Measurements from ENCODE around the gene MEF2D. TPM values are rescaled to one million over a fixed set of nuclear protein-coding genes. Genes with fewer than 3 reads are reported as not detected.
A peak's percentile ranks its signal among the peaks of the same experiment; 100 is the strongest.

Gene MEF2D
- total and polyA plus RNA-seq, 7 experiments from 2014 or later, result 4.5 to 190 (median 61.6) TPM

DNA sequence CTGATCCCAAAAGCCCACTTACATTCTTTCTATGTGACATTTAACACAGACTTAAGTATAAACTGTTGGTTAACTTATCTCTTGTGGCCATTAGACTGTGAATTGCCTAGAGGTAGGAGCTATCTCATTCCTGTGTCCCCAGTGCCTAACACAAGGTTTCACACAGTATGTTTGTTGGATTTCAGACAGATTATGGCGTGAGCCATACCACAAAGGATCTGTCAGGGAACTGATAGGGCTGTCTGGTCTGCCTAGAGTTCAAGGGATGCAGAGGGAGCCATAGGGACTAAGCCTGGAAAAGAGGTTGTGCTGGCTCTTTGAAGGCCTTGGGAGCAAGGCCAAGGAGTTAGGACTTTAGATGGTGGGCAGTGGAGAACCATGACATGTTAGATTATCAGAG, 40.0 kb downstream of the MEF2D start:
- intact Hi-C loops (cut with micrococcal nuclease), result no loop called here
- no peaks in the 10 kb centered on the region for H3K9me3 ChIP-seq (ENCODE audit: control insufficient read depth in 2 of 3, low read length in 3 of 3)
- no peaks in the 10 kb centered on the region for H3K27me3 ChIP-seq (ENCODE audit: control insufficient read depth in 2 of 2, insufficient read depth in 2 of 2, low read length in 2 of 2)
- no peak overlapping the region for H3K4me3 Mint-ChIP-seq
- peaks cover 4 to 6% of the 10 kb centered on the region in 2 donors for H3K4me1 ChIP-seq (ENCODE audit: control insufficient read depth in 2 of 2, insufficient read depth in 2 of 2, low read length in 2 of 2)
- no peak overlapping the region for H3K4me3 ChIP-seq (ENCODE audit: low read length)
- peak overlapping the region in 8 of 9 donors; percentile 16 to 76 (median 41) for H3K27ac Mint-ChIP-seq
- H3K4me1 Mint-ChIP-seq, result peaks cover 12 to 40% (median 26%) of the 10 kb centered on the region in 7 donors
- no peak for DNase-seq
- H3K27ac ChIP-seq (ENCODE audit: low read depth, low read length), result no peak overlapping the region
- H3K9me3 Mint-ChIP-seq, result peaks cover 0 to 2% (median 0%) of the 10 kb centered on the region in 11 donors
- ChIA-PET CTCF (interaction anchor here (0.6 to 1.1 kb wide), 3 partner anchors 15 to 117 kb away, joined by 3 to 7 read pairs (median 3); no protein-coding TSS in a partner anchor), POLR2A (interaction anchor here (0.8 to 6.7 kb wide), 5 partner anchors 10 to 41 kb away, joined by 3 to 125 read pairs (median 3); partner anchors contain the start of gene MEF2D)
- peaks cover 0 to 4% (median 0%) of the 10 kb centered on the region in 5 donors for H3K27me3 Mint-ChIP-seq
- peaks cover 0 to 17% (median 0%) of the 10 kb centered on the region in 3 experiments for H3K36me3 ChIP-seq (ENCODE audit: control insufficient read depth in 2 of 3, insufficient read depth in 3 of 3, low read length in 3 of 3)
- no peak for ATAC-seq
- peaks cover 0 to 21% (median 2%) of the 10 kb centered on the region in 5 donors for H3K36me3 Mint-ChIP-seq

DNA sequence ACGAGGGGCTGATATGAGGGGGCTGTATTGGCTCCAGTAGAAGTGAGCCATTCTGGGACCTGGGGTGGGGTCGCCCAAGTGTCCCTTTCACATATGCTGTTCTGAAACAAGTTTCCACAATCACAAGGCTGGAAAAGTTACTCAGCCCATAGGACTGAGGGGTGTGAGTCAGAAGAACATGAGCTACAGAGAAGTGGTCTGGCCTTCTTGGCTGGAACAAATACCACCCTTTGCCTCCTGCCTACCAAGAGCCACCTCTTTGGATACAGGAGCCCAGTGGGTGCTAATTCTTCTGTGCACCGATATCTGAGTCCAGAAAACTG, 42.4 kb downstream of the MEF2D start:
- peaks cover 0 to 9% (median 0%) of the 10 kb centered on the region in 5 donors for H3K36me3 Mint-ChIP-seq
- ChIA-PET POLR2A (interaction anchor here (0.8 to 6.7 kb wide), 11 partner anchors 8 to 514 kb away, joined by 3 to 125 read pairs (median 5); partner anchors contain the start of genes GPATCH4, MEF2D, MRPL24 and NAXE), CTCF (interaction anchor here (0.6 to 1.6 kb wide), 6 partner anchors 23 to 133 kb away, joined by 3 to 7 read pairs (median 4); partner anchors contain the start of genes MEF2D and NAXE)
- Histone ChIP-seq H3K4me3 (ENCODE audit: low read length) (no peak overlapping the region), H3K27ac (ENCODE audit: low read depth, low read length) (peak overlapping the region; percentile 97), H3K36me3 (ENCODE audit: control insufficient read depth in 2 of 3, insufficient read depth in 3 of 3, low read length in 3 of 3) (peaks cover 0 to 5% (median 0%) of the 10 kb centered on the region in 3 experiments), H3K9me3 (ENCODE audit: control insufficient read depth in 2 of 3, low read length in 3 of 3) (no peaks in the 10 kb centered on the region), H3K4me1 (ENCODE audit: control insufficient read depth in 2 of 2, insufficient read depth in 2 of 2, low read length in 2 of 2) (peaks cover 4 to 6% of the 10 kb centered on the region in 2 donors), H3K27me3 (ENCODE audit: control insufficient read depth in 2 of 2, insufficient read depth in 2 of 2, low read length in 2 of 2) (no peaks in the 10 kb centered on the region)
- H3K4me3 Mint-ChIP-seq, result peak overlapping the region in 2 of 10 donors; percentile 36 to 41
- H3K9me3 Mint-ChIP-seq, result peaks cover 0 to 2% (median 0%) of the 10 kb centered on the region in 11 donors
- intact Hi-C loops (cut with micrococcal nuclease), result loop anchor here in 1 of 2 donors (10.0 kb wide), 1 partner anchor 603 kb away; the partner anchor contains the start of genes GON4L and SYT11
- H3K27me3 Mint-ChIP-seq, result peaks cover 0 to 9% (median 0%) of the 10 kb centered on the region in 5 donors
- peaks cover 4 to 23% (median 11%) of the 10 kb centered on the region in 7 donors for H3K4me1 Mint-ChIP-seq
- H3K27ac Mint-ChIP-seq, result peak overlapping the region in 7 of 9 donors; percentile 99 to 100 (median 99)
- no peak for DNase-seq
- ATAC-seq, result no peak

DNA sequence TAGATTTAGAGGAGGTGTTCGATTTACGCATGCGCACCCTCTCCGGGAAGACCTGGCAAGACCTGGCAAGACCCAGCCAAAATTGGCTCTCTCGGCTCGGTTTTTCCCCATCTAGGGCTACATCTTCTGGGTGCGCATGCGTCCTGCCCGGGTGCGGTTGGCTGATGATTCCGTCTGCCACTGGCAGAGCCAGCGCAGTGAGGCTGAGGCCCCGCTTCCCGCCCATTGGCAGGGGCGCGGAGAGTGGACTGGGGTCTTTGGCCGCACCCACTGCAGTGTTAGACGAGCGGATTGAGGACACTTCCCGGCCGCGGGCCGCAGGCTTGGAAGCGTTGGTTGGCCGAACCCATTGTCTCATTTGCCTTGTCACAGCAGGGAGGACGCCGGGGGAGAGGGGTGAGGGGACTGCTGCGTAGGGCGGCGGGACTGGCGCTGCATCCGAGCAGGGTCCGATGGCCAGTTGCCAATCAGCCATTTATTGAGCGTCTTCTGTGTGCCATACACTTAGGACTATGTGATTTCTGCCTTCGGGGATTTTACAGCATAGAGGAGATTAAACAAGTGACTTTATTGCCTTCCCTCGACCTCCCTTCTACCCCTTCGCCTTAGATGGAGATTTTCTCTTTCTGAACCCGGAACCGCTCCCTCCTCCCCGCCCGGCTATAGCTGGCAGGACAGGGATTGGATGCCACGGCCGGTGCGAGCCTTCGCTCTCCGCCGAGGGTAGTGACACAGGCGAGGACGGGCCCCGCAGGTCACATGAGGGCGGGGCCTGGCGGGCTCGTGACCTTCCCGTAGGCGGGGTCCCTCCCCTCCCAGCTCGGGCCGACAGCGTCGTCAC, 43.7 kb downstream of the MEF2D start:
- Mint-ChIP-seq H3K27ac (peak overlapping the region; percentile 96 to 100 (median 99)), H3K9me3 (peaks cover 0 to 2% (median 0%) of the 10 kb centered on the region in 11 donors), H3K4me1 (peaks cover 4 to 23% (median 11%) of the 10 kb centered on the region in 7 donors), H3K27me3 (peaks cover 0 to 10% (median 0%) of the 10 kb centered on the region in 5 donors), H3K36me3 (peaks cover 0 to 9% (median 0%) of the 10 kb centered on the region in 5 donors), H3K4me3 (peak overlapping the region; percentile 91 to 97 (median 94))
- intact Hi-C loops (cut with micrococcal nuclease), result loop anchor here (1.0 to 10.0 kb wide), 21 partner anchors 8 to 602 kb away; partner anchors contain the start of genes GPATCH4 (in 2 of the 2), IQGAP3 (in 2 of the 2), CCT3 (in 1 of the 2) and GON4L (in 1 of the 2)
- ATAC-seq (peak; percentile 91), DNase-seq (peak; percentile 88 to 99 (median 96))
- Histone ChIP-seq H3K9me3 (ENCODE audit: control insufficient read depth in 2 of 3, low read length in 3 of 3) (no peaks in the 10 kb centered on the region), H3K36me3 (ENCODE audit: control insufficient read depth in 2 of 3, insufficient read depth in 3 of 3, low read length in 3 of 3) (peaks cover 0 to 5% (median 0%) of the 10 kb centered on the region in 3 experiments), H3K4me3 (ENCODE audit: low read length) (peak overlapping the region; percentile 87), H3K4me1 (ENCODE audit: control insufficient read depth in 2 of 2, insufficient read depth in 2 of 2, low read length in 2 of 2) (peaks cover 4 to 6% of the 10 kb centered on the region in 2 donors), H3K27ac (ENCODE audit: low read depth, low read length) (peak overlapping the region; percentile 97), H3K27me3 (ENCODE audit: control insufficient read depth in 2 of 2, insufficient read depth in 2 of 2, low read length in 2 of 2) (no peaks in the 10 kb centered on the region)
- POLR2A ChIA-PET, result interaction anchor here (0.7 to 6.7 kb wide), 25 partner anchors 9 to 512 kb away, joined by 3 to 125 read pairs (median 4); partner anchors contain the start of genes CRABP2, GPATCH4, ISG20L2 and MEF2D
- CTCF ChIA-PET, result interaction anchor here (0.8 to 2.6 kb wide), 8 partner anchors 11 to 152 kb away, joined by 3 to 14 read pairs (median 4); partner anchors contain the start of genes MEF2D and NAXE

DNA sequence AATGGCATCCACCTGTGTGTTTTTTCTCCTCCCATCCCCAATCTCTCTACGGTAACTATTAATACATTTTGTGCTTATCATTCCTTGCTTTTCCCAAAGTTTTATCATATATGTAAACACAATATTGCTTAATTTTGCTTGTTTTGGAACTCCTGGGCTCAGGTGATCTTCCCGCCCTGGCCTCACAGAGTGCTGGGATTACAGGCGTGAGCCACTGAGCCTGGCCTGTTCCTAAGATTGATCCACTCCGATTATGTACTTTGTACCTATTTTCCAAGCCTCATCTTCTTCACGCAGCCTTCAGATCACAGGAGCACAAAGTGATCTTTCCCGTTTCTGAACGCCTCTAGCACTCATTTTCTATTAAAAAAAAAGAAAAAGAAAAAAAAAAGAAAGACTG, 45.2 kb downstream of the MEF2D start:
- Histone ChIP-seq H3K36me3 (ENCODE audit: control insufficient read depth in 2 of 3, insufficient read depth in 3 of 3, low read length in 3 of 3) (no peaks in the 10 kb centered on the region), H3K9me3 (ENCODE audit: control insufficient read depth in 2 of 3, low read length in 3 of 3) (no peaks in the 10 kb centered on the region), H3K27ac (ENCODE audit: low read depth, low read length) (no peak overlapping the region), H3K4me3 (ENCODE audit: low read length) (no peak overlapping the region), H3K4me1 (ENCODE audit: control insufficient read depth in 2 of 2, insufficient read depth in 2 of 2, low read length in 2 of 2) (peaks cover 4 to 6% of the 10 kb centered on the region in 2 donors), H3K27me3 (ENCODE audit: control insufficient read depth in 2 of 2, insufficient read depth in 2 of 2, low read length in 2 of 2) (no peaks in the 10 kb centered on the region)
- peaks cover 0 to 5% (median 0%) of the 10 kb centered on the region in 5 donors for H3K36me3 Mint-ChIP-seq
- H3K27ac Mint-ChIP-seq, result peak overlapping the region in 2 of 9 donors; percentile 41 to 99
- intact Hi-C loops (cut with micrococcal nuclease), result loop anchor here in 1 of 2 donors (10.0 kb wide), 1 partner anchor 601 kb away; the partner anchor contains the start of genes GON4L and SYT11
- POLR2A ChIA-PET, result interaction anchor here (1.7 kb wide), 1 partner anchor 126 kb away, joined by 5 read pairs; no protein-coding TSS in a partner anchor
- H3K27me3 Mint-ChIP-seq, result peaks cover 0 to 23% (median 0%) of the 10 kb centered on the region in 5 donors
- ATAC-seq (no peak), DNase-seq (no peak)
- peak overlapping the region in 1 of 10 donors; percentile 6 for H3K4me3 Mint-ChIP-seq
- peaks cover 0 to 23% (median 11%) of the 10 kb centered on the region in 7 donors for H3K4me1 Mint-ChIP-seq
- CTCF ChIA-PET, result interaction anchor here (1.4 to 2.6 kb wide), 4 partner anchors 9 to 153 kb away, joined by 5 to 14 read pairs (median 10); no protein-coding TSS in a partner anchor
- peaks cover 0 to 3% (median 0%) of the 10 kb centered on the region in 11 donors for H3K9me3 Mint-ChIP-seq

DNA sequence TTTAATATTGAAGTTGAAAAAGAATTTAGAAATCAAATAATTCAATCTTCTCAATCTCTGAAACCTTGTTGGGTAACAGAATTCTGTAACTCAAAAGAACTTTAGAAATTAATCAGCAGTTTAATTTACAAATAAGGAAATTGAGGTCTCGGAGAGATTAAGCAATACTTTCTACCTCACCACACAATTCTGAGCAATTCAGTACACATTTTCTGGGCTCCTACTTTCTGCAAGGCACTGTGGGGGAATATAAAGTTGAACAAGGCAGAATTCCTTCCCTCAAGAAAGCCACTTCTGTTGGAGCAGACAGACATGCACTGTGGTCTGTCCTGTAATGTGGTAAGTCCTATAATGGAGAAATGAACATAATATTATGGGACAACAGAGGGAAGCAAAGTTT, 47.7 kb downstream of the MEF2D start:
- Mint-ChIP-seq H3K36me3 (no peaks in the 10 kb centered on the region), H3K27me3 (peaks cover 0 to 36% (median 0%) of the 10 kb centered on the region in 5 donors), H3K27ac (no peak overlapping the region), H3K9me3 (peaks cover 0 to 3% (median 0%) of the 10 kb centered on the region in 11 donors), H3K4me3 (no peak overlapping the region), H3K4me1 (peaks cover 0 to 16% (median 11%) of the 10 kb centered on the region in 7 donors)
- ATAC-seq, result no peak
- ChIA-PET CTCF (interaction anchor here (0.6 to 2.0 kb wide), 4 partner anchors 38 to 1784 kb away, joined by 3 to 14 read pairs (median 4); no protein-coding TSS in a partner anchor), POLR2A (interaction anchor here (1.9 kb wide), 1 partner anchor 11 kb away, joined by 5 read pairs; no protein-coding TSS in a partner anchor)
- DNase-seq, result no peak
- Histone ChIP-seq H3K4me1 (ENCODE audit: control insufficient read depth in 2 of 2, insufficient read depth in 2 of 2, low read length in 2 of 2) (peaks cover 4 to 5% of the 10 kb centered on the region in 2 donors), H3K9me3 (ENCODE audit: control insufficient read depth in 2 of 3, low read length in 3 of 3) (no peaks in the 10 kb centered on the region), H3K36me3 (ENCODE audit: control insufficient read depth in 2 of 3, insufficient read depth in 3 of 3, low read length in 3 of 3) (no peaks in the 10 kb centered on the region), H3K27me3 (ENCODE audit: control insufficient read depth in 2 of 2, insufficient read depth in 2 of 2, low read length in 2 of 2) (no peaks in the 10 kb centered on the region), H3K4me3 (ENCODE audit: low read length) (no peak overlapping the region), H3K27ac (ENCODE audit: low read depth, low read length) (no peak overlapping the region)
- intact Hi-C loops (cut with micrococcal nuclease), result loop anchor here in 1 of 2 donors (10.0 kb wide), 1 partner anchor 598 kb away; the partner anchor contains the start of genes GON4L and SYT11
